Activated CD8-positive, alpha-beta memory T cell treated with anti-CD3 and anti-CD28 coated beads for 48 hours (primary cell): ENCODE data around the gene SAYSD1.

Experiments used
- DNase-seq, 3 experiments: peaks; one replicate each; pipeline ENCODE4 v3.0.0-alpha.2; 2020; ENCODE audit warnings: low read depth in 2 of 3, low spot score in 2 of 3

The SAYSD1 gene

GRCh38 chr6:39079197-39080125 is 35.5 kb downstream of the SAYSD1 start:
- no peak for DNase-seq

GRCh38 chr6:39078695-39079094 is 36.3 kb downstream of the SAYSD1 start:
- DNase-seq: no peak

- DNase-seq: no peak
These were observed 36.9 kb downstream of the SAYSD1 start for GRCh38 chr6:39077882-39078594.

DNA sequence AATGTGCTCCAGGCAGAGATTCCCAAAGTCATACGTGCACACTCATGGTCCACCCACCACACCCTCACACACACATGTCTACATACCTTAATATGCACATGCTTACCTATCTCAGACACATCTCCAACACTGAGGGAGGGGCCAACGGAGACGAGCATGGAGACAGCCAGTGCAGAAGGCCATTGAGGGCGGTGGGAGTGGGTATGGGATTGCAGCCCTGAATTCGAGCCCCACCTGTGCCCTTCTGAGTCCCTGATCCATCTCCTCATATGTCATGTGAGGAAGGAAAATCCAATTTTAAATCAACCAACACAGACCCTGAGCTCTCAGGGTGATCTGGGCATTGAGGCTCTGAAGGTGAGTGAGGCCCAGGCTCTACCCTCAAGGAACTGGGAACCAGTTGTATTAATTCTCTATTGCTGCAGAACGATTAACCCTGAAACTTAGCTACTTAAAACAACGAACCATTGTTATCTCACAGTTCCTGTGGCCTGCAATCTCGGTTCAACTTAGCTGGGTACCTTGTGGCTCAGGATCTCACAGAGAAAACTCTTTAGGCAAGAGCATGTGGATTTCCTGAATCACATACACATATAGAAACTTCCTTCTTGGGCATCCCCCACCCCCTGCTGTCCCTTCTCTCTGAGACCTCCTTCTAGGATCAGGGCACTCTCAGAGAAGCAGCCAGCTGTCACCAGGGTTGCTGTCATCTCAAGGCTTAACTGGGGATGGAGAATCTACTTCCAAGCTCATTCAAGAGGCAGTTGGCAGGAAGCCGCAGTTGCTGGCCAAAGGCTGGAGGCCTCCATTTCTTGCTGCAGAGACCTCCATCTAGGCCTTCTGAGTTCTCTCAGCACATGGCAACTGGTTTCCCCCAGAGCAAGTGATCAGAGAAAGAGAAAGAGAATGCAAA is 38.1 kb downstream of the SAYSD1 start:
- no peak for DNase-seq

DNA sequence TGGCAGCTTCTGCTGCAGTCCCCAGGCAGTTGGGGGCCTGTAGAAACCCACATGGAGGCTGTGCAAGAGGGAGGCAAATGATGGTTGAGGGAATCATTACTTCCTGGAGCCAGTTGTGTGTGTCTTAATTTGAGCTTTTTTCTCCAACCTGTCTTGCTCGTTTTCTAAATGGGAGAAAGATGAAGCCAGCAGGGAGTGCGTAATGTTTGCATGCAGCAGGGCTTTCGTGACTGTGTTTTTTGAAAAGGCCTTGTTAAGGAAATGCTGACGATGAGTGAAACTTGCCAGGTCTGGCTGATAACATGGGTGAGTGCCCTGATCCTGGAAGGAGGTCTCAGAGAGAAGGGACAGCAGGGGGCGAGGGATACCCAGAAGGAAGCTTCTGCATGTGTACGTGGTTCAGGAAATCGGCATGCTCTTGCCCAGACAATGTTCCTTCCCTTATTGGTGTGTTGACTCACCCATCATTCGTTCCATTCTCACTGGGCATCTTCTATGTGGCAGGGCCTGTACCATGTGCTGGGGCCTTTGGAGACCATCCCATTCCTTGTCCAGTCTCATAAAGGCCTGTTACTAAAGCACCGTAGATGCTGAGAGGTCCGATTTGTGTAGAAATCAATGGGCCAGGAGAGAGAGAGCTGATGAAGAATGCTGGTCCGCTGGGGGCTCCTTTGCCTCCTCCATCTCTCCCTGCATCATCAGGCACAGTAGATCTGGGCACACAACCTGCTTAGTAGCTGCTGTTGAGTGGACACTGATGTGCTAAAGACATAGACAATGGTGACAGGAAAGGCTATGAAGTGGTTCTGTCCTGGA is 39.0 kb downstream of the SAYSD1 start:
- DNase-seq: no peak

DNA sequence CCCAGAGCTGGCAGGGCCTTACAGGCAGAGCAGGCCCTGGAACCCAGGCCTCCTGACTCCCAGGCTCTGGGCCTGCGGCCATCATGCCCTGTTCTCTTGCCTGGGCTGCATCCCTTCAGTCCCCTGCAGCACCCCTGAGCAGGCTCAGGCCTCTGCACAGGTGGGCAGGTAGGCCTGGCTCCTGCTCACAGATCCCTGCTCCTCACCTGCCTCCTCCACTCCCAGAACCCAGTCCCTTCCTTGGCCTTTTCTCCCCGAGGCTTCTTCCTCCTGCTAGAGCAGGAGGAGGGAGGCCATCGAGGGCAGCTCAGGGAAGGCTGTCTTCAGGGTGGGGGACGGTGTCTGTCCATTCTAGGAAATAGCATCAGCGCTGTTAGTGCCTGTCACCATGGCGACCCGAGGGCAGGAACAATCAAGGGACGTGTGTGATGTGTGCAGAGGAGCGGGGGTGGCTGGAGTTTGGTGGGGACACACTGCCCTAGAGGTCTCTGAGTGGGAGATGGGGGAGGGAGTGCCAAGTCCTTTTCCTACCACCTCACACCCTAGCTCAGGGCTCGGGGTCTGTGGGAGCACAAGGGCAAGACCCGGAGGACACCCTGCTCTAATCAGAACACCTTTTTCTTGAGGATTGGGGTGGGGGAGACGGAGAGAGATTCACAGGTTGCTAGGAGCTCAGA is 39.8 kb downstream of the SAYSD1 start:
- no peak for DNase-seq

DNA sequence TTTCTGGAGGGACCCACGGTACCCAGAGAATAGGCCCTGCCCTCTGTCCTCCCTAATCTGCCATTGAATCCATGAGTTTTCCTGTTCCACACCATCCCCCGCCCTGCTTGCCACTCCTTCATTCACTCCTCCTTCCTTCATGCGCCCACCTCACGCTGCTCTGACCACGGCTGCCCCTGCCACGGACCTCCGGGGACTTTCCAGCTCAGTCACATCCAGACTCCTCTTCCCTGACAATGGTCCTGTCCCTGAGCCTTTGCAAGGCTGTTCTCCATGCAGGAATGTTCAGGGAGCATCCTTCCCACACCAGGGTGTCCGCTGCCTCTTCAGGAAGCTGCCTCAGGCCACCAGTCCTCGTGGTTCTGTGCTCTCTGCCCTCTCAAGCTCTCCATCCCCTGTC is 40.5 kb downstream of the SAYSD1 start:
- DNase-seq: no peak

DNA sequence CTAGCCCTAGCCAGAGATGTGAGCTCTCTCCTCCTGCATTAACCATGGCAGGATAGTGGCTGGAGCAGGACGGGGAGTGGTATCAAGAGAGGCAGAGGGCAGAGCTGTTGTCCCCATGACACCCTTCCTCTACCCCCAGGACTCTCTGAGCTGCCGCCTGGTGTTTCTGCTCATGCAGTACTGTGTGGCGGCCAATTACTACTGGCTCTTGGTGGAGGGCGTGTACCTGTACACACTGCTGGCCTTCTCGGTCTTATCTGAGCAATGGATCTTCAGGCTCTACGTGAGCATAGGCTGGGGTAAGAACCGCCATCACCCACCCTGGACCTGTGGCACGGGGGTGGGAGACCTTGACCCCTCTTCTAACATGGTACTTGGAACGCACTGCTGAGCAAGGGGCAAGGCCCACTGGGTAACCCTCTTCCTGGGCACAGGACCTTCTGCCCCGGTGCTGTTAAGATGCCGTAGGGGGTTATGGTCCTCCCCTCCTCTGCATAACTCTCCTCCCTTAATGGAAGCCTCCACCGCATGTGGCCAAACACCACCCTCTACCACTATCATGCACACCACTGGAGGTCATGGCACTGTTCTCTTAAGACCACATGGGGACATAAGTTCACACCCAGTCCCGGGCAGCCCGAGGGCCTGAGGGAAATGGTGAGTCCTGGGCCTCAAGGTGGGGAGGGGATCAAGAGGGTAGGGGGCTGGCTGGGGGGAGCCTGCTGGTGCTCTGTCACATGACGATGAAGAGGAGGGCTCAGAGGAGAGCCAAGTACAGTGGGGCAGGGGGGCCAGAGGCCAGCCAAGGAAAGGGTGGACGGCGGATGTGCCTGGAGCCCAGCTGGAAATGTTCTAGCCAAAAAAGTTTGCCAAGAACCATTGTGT is 41.3 kb downstream of the SAYSD1 start:
- no peak for DNase-seq

- no peak for DNase-seq
These were observed 42.2 kb downstream of the SAYSD1 start for GRCh38 chr6:39072830-39073229.

GRCh38 chr6:39068391-39068790 is 46.6 kb downstream of the SAYSD1 start:
- no peak for DNase-seq

DNA sequence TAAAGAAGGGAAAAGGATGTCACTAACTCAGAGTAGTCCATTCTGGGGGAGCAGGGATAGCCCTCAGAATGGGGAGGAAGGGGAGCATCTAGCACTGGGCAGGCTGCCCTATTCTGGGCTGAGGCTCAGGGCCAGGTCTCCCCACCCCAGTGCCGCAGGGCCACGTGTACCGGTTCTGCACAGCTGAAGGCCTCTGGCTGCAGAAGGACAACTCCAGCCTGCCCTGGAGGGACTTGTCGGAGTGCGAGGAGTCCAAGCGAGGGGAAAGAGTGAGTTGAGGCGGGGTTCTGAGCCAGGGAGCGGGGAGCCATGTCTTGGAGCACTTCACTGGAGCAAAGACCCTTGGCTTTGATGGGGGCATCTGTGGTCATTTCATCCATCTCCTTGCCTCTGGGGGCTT is 49.4 kb downstream of the SAYSD1 start:
- no peak for DNase-seq

- DNase-seq: no peak
These were observed 51.5 kb downstream of the SAYSD1 start for GRCh38 chr6:39063526-39063925.

GRCh38 chr6:39062014-39062740 is 52.8 kb downstream of the SAYSD1 start:
- no peak for DNase-seq

DNA sequence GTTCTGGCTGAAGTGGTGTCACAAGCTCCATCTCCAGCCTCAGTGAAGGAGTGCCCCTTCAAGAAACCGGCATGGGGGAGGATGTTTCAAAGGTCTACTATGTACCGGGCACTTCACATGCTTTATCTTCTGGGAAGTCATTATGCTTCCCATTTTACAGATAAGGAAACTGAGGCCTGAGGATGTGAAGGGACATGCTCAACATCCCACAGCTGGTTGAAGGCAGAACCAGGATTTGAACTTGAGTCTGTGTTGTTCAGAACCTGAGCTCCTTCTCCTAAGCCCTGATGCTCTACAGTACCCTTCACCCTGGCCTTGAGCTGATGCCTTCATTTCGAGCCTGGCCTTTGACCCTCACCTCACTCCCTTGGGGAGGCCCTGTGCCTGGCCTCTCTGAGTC is 53.4 kb downstream of the SAYSD1 start:
- DNase-seq: no peak

DNA sequence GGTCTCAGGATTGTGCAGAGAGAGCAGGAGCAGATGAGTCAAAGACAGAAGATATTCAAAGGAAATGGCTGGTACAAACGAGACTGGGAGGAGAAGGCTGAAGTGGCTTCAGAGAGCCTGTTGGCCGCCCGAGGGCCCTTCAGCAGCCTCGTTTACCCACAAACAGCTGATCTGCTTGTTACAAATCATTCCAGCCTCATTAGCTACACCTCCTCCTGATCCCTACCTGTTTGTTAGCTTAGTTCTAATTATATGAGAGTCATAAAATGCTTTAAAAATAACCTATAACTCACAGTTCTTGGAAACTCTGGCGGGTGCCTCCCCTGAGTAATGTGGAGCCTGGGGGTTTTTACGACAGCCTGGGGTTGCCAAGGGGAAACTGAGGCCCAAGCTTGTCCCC is 53.8 kb downstream of the SAYSD1 start:
- no peak for DNase-seq

DNA sequence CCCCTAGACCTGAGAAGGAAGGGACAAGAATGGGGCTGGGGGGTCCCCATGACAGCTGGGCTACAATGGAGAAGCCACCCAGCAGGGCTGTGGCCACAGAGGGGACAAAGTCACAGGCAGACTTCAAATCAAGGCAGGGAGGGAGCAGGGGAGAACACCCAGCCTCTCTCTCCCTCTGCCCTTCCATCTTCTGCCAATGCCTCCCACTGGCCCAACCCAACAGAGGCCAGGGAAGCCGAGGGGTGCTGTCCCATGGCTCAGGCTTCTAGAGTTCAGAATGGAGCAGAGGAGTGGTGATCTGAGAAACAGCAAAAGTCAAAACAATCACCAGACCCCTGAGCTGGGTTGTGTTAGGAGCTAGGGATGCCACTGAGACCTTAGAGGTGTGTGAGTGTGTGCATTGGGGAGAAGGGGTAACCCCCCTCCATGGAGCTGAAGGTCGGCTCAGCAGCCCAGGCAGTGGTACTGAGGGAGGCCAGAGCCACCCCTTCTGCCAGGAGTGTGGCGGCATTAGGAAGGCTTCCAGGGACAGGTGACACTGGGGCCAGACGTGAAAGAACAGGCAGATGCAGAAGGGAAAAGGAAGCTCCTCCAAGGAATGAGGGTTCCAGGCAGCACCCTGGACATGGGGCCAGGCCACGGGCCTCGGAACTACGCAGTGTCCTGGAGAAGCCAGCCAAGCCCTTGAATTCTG is 54.4 kb downstream of the SAYSD1 start:
- no peak for DNase-seq

- no peak for DNase-seq
These were observed 55.3 kb downstream of the SAYSD1 start for GRCh38 chr6:39059496-39060310.
